ENCODE data around the gene GALNT4. TPM values are rescaled to one million over a fixed set of nuclear protein-coding genes. Genes with fewer than 3 reads are reported as not detected.

The GALNT4 gene
- total and polyA plus RNA-seq, 10 of the 15 experiments (the other 5 are each of a cell fraction or from before 2014, with no cell fraction given) = 0.90 to 2.9 (median 1.8) TPM

GRCh38 chr12:89544022-89544421, 19.4 kb upstream of the GALNT4 start:
- no peak for ATAC-seq

More at GRCh38 chr12:89544022-89544421, 19.4 kb upstream of the GALNT4 start:
- ChIA-PET CTCF (interaction anchor here (0.6 to 6.8 kb wide), 50 partner anchors 8 to 1313 kb away, joined by 3 to 95 read pairs (median 5); partner anchors contain the start of gene POC1B), POLR2A (interaction anchor here (1.1 kb wide), 1 partner anchor 560 kb away, joined by 7 read pairs; no protein-coding TSS in a partner anchor), RAD21 (ENCODE audit: unreplicated experiment) (interaction anchor here (0.7 to 3.4 kb wide), 32 partner anchors 8 to 1397 kb away, joined by 3 to 43 read pairs (median 4); no protein-coding TSS in a partner anchor), SMC1A (ENCODE audit: uncharacterized antibody, unreplicated experiment) (interaction anchor here (0.6 to 8.1 kb wide), 47 partner anchors 9 to 1255 kb away, joined by 3 to 93 read pairs (median 4); partner anchors contain the start of gene GALNT4)
- intact Hi-C loops (cut with micrococcal nuclease; ENCODE audit: unreplicated experiment) = loop anchor here (5.0 to 10.0 kb wide), 5 partner anchors 163 to 1411 kb away; partner anchors contain the start of genes ATP2B1 and CCER1
- H3K79me2 ChIP-seq (ENCODE audit: control insufficient read depth, insufficient read depth, low read length) = no peaks in the 10 kb centered on the region
- WGBS (ENCODE audit: insufficient coverage, insufficient replicate concordance, low lambda C conversion rate, missing lambda C conversion rate) = 100% methylated on average over 1 of the region's 1 CpG
- no peak overlapping the region for H2AFZ ChIP-seq (ENCODE audit: control insufficient read depth, low read depth, low read length)
- in situ Hi-C loops (cut with MboI) = loop anchor here (5.0 to 10.0 kb wide), 2 partner anchors 558 to 711 kb away; no protein-coding TSS in a partner anchor
- no peak overlapping the region for H3K9ac ChIP-seq (ENCODE audit: control insufficient read depth, insufficient read depth, low read length)
- no peak for DNase-seq (ENCODE audit: low read depth, low spot score)
- no peak for FAIRE-seq
- H3K27me3 ChIP-seq (replicated peaks in 1 of 2; ENCODE audit: control insufficient read depth in 2 of 2, insufficient read depth in 2 of 2, low read length in 1 of 2) = no peaks in the 10 kb centered on the region
- no peaks in the 10 kb centered on the region for H3K36me3 ChIP-seq (ENCODE audit: control insufficient read depth in 2 of 2, insufficient read depth in 2 of 2, low read length in 1 of 2)
- no peaks in the 10 kb centered on the region for H4K20me1 ChIP-seq (ENCODE audit: control insufficient read depth, insufficient read depth)
- H3K9me3 ChIP-seq (replicated peaks; ENCODE audit: control insufficient read depth, insufficient read depth, low read length) = no peaks in the 10 kb centered on the region
- no peak overlapping the region for H3K4me2 ChIP-seq (ENCODE audit: control insufficient read depth, insufficient read depth)
- no peak for TF ChIP-seq ZBTB33 (IDR thresholded peaks at IDR 0.05)
- TF ChIP-seq BMI1 (IDR thresholded peaks at IDR 0.05; ENCODE audit: borderline replicate concordance) = no peak
- no peak for TF ChIP-seq MEF2A (IDR thresholded peaks at IDR 0.05; ENCODE audit: insufficient read depth, low read depth, low read length)
- no peak for TF ChIP-seq NKRF (conservative IDR thresholded peaks at IDR 0.05)
- no peak overlapping the region for H3K27ac ChIP-seq (ENCODE audit: control insufficient read depth, insufficient read depth)
- no peak overlapping the region for H3K4me3 ChIP-seq
- no TSS peak for BruUV-seq (replicated peaks)
- H3K4me1 ChIP-seq (ENCODE audit: control insufficient read depth, insufficient read depth, low read length) = peaks cover 4% of the 10 kb centered on the region; the same call in 1 of the 2 replicates
